Measurements from ENCODE around the gene PDE9A.

Gene PDE9A

GRCh38 chr21:42760951-42761751, 107.7 kb downstream of the PDE9A start:
- DNase-seq = no peak

GRCh38 chr21:42761776-42762335, 108.4 kb downstream of the PDE9A start:
- DNase-seq = no peak

- DNase-seq = no peak
Measured at GRCh38 chr21:42763581-42764442, 110.4 kb downstream of the PDE9A start.

- DNase-seq = no peak
Measured at GRCh38 chr21:42764443-42764760, 111.0 kb downstream of the PDE9A start.

GRCh38 chr21:42764883-42765282, 111.5 kb downstream of the PDE9A start:
- no peak for DNase-seq

GRCh38 chr21:42765656-42766055, 112.2 kb downstream of the PDE9A start:
- no peak for DNase-seq

- DNase-seq = no peak
Measured at GRCh38 chr21:42766739-42767560, 113.5 kb downstream of the PDE9A start.

GRCh38 chr21:42767561-42767835, 114.1 kb downstream of the PDE9A start:
- no peak for DNase-seq

GRCh38 chr21:42768324-42769121, 115.1 kb downstream of the PDE9A start:
- no peak for DNase-seq

- DNase-seq = no peak
Measured at GRCh38 chr21:42769183-42769819, 115.9 kb downstream of the PDE9A start.

GRCh38 chr21:42769820-42770716, 116.6 kb downstream of the PDE9A start:
- no peak for DNase-seq

- DNase-seq = no peak
Measured at GRCh38 chr21:42770717-42771502, 117.5 kb downstream of the PDE9A start.

- DNase-seq = no peak
Measured at GRCh38 chr21:42771503-42771805, 118.0 kb downstream of the PDE9A start.

GRCh38 chr21:42775123-42775522, 121.7 kb downstream of the PDE9A start:
- DNase-seq = no peak

- no peak for DNase-seq
Measured at GRCh38 chr21:42775891-42776290, 122.5 kb downstream of the PDE9A start.

- DNase-seq = no peak
Measured at GRCh38 chr21:42777064-42777756, 123.8 kb downstream of the PDE9A start.

- DNase-seq = no peak
Measured at GRCh38 chr21:42777757-42778344, 124.4 kb downstream of the PDE9A start.

GRCh38 chr21:42779431-42779861, 126.0 kb downstream of the PDE9A start:
- DNase-seq = no peak

- DNase-seq = no peak
Measured at GRCh38 chr21:42780617-42781016, 127.2 kb downstream of the PDE9A start.

All from activated CD8-positive, alpha-beta memory T cell treated with anti-CD3 and anti-CD28 coated beads, Interleukin-2, amount 50 U/mL, for 4 hours (primary cell).